GM12873 (cell line): ENCODE data around the gene PHKB.

Experiments
- CTCF ChIP-seq: IDR thresholded peaks from 2 replicates; pipeline ENCODE4 v1.5.1; 2012; ENCODE audit warnings: low read depth, mild to moderate bottlenecking, moderate library complexity, low read length, control low read depth; ENCODE audit not compliant: insufficient read depth; ENCODE audit errors: missing control alignments

The PHKB gene

DNA sequence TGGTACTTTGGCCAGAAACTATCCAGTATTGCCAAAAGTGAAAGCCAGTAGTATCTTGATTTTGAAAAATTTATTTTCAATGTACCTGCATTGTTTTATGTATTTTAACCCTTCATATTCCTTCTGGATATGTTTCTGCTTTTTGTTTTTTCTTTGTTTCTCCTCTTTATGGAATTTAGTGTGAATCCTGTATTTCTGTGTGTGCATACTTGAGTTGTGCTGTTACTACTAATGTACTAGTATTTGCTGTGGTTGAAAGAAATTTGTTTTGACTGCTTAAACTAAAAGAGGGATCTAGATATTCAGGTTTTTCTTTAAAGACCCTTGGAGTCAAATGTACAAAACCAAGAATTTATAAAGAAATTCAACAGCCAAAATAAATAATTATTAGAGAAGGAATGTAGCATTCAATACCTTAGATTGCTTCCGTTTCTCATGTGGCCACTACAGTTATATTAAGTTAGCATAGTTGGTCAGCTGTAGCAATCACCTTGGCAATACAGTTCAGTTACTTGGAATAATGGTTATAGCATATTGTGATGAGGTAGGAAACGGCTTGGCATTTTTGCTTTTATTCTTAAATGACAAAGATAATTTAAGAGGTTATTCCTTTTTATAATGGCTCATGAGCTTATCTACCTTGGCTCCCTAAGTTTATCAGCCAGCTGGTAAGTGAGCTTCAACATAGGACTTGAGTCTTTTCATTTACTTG, 4.9 kb downstream of the PHKB start:
- TF ChIP-seq CTCF: no peak

- TF ChIP-seq CTCF: no peak
Observed at GRCh38 chr16:47467501-47467900, 6.4 kb downstream of the PHKB start.

DNA sequence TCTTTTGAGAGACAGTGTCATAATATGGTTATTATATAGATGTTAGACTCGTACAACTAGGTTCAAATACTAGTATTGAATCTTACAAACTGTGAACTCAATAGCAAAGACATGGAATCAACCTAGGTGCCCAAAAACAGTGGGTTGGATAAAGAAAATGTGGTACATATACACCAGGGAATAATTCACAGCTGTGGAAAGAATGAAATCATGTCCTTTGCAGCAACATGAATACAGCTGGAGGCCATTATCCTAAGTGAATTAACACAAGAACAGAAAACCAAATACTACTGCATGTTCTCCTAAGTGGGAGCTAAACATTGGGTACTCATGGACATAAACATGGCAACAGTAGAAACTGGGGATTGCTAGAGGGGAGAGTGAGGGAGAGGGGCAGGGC, 8.1 kb downstream of the PHKB start:
- TF ChIP-seq CTCF: no peak

GRCh38 chr16:47470211-47470610, 9.1 kb downstream of the PHKB start:
- no peak for TF ChIP-seq CTCF

DNA sequence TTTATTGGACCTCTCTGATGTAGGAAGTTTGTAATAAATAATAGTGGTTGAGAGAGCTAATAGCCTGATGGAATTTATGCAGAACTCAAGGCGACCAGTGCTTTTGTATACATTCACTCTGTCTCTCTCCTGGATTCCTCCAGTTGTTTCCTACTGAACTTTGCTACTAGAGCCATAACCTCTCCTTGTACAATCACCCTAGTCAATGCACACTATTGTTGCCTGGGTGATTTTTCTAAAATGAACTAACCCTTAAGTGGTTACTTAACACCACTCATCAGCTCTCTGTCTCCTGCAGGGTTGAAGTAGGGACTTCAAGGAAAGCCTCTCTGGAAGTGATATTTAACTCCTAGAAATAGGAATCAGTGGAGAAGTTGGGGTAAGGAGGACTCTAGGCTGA, 9.7 kb downstream of the PHKB start:
- no peak for TF ChIP-seq CTCF

DNA sequence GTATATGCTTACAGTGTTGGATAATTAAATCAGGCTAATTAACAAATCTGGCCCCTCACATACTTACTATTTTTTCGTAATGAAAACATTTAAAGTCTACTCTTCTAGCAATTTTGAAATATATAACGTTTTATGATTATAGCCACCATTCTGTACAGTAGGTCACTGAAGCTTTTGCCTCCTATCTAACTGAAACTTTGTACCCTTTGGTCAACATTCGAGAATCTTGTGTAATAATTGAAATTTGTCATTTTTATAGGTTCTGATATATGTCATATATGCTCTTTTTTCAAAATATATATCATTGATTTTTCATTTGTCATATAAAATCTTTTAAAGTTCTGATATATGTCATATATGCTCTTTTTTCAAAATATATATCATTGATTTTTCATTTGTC, 12.7 kb downstream of the PHKB start:
- no peak for TF ChIP-seq CTCF

- no peak for TF ChIP-seq CTCF
Observed at GRCh38 chr16:47475786-47476185, 14.7 kb downstream of the PHKB start.
